Transverse colon (tissue), 4 donors: ENCODE data around the gene CNTN5.

Experiments used
- CTCF ChIP-seq, 5 experiments: fragments of 200-600 bp in 3 of 5; fragments of 450-650 bp in 2 of 5; sonication (generic) in 3 of 5; IDR thresholded peaks; 1 replicate in 2 of 5; 2 replicates in 3 of 5; pipeline ENCODE4 v1.5.1; 2016 to 2017; ENCODE audit warnings: antibody characterized with exemption in 5 of 5, inconsistent platforms in 3 of 5, mild to moderate bottlenecking in 2 of 5, moderate library complexity in 1 of 5
- EP300 ChIP-seq: sonication (generic); formaldehyde crosslinking; IDR thresholded peaks from one replicate; pipeline ENCODE4 v1.6.1; 2017; ENCODE audit warnings: antibody characterized with exemption, low read depth
- POLR2A ChIP-seq: fragments of 450-650 bp; IDR thresholded peaks from one replicate; pipeline ENCODE4 v1.6.1; 2016; ENCODE audit warnings: antibody characterized with exemption, mild to moderate bottlenecking, moderate library complexity
- POLR2AphosphoS5 ChIP-seq, 3 donors: sonication (generic); formaldehyde crosslinking; IDR thresholded peaks; one replicate each; pipeline ENCODE4 v1.6.1; 2016; ENCODE audit warnings: antibody characterized with exemption in 3 of 3

- TF ChIP-seq CTCF (IDR thresholded peaks at IDR 0.05) (no peak), POLR2A (no peak), EP300 (no peak), POLR2AphosphoS5 (IDR thresholded peaks at IDR 0.05) (no peak)
Observed at GRCh38 chr11:99383648-99384245, 363.0 kb downstream of the CNTN5 start.
